SJCRH30 (cell line): Measurements from ENCODE around the gene CTSD. TPM values are rescaled to one million over a fixed set of nuclear protein-coding genes. Genes with fewer than 3 reads are reported as not detected.
A peak's percentile ranks its signal among the peaks of the same experiment; 100 is the strongest.

ENCODE experiments used
- DNase-seq, 2 experiments: peaks; one replicate each; pipeline ENCODE4 v3.0.0-alpha.2; 2015 to 2020
- H3K27ac ChIP-seq: fragments of 250-450 bp; sonication (Bioruptor Pico); 2 replicates; pipeline ENCODE4 v1.5.1; 2020; ENCODE audit warnings: mild to moderate bottlenecking, moderate library complexity
- H3K27me3 ChIP-seq: fragments of 250-450 bp; sonication (Bioruptor Pico); 2 replicates; pipeline ENCODE4 v1.5.1; 2020; ENCODE audit warnings: mild to moderate bottlenecking, moderate library complexity
- H3K36me3 ChIP-seq: fragments of 250-450 bp; sonication (Bioruptor Pico); 2 replicates; pipeline ENCODE4 v1.5.1; 2020; ENCODE audit warnings: mild to moderate bottlenecking, moderate library complexity
- H3K4me1 ChIP-seq: fragments of 250-450 bp; sonication (Bioruptor Pico); 2 replicates; pipeline ENCODE4 v1.5.1; 2020; ENCODE audit warnings: mild to moderate bottlenecking, moderate library complexity
- H3K4me3 ChIP-seq: fragments of 250-450 bp; sonication (Bioruptor Pico); 2 replicates; pipeline ENCODE4 v1.5.1; 2020; ENCODE audit warnings: mild to moderate bottlenecking, moderate library complexity
- H3K9me3 ChIP-seq: fragments of 250-450 bp; sonication (Bioruptor Pico); replicated peaks from 2 replicates; pipeline ENCODE4 v1.5.1; 2020; ENCODE audit warnings: mild to moderate bottlenecking, moderate library complexity
- total RNA-seq: library from RNA; depleted of rRNA; stranded (reverse); fragments of >200 nt; shearing (Covaris generic); gene quantifications from 2 replicates; pipeline ENCODE4 v1.2.3, GENCODE V29; 2014

The CTSD gene
- total RNA-seq, 1 experiment from 2014 or later: 70.2 TPM

DNA sequence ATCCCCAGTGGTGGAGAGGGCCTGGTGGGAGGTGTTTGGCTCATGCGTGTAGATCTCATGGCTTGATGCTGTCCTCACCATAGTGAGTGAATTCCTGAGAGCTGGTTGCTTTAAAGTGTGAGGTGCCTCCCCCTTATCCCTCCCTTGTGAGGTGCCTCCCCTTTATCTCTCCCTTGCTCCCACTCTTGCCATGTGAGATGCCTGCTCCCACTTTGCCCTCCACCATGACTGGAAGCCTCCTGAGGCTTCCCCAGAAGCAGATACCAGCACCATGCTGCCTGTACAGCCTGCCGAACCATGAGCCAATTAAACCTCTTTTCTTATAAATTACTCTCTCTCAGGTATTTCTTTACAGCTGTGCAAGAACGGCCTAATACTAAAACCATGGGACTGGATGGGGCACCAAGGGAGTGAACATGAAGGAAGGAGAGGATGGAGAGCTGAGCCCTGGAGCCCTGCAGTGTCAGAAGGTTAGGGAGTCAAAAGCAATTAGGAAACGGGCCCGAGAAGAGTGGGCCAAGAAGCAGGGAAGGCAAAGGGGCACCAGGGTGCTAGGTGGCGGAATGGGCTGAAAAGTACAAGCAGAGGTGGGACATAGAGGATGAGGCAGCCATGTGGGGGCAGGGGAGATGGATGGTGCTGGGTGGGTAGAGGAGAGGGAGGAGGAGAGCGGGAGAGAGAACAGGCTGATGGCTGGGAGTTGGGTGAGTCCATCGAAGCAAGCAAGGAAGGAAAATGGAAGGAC is 22.8 kb downstream of the CTSD start:
- Histone ChIP-seq H3K27me3 (no peaks in the 10 kb centered on the region), H3K4me1 (no peaks in the 10 kb centered on the region), H3K27ac (no peak overlapping the region), H3K36me3 (no peaks in the 10 kb centered on the region), H3K4me3 (no peak overlapping the region), H3K9me3 (no peaks in the 10 kb centered on the region; the same call in 1 of the 2 replicates)
- no peak for DNase-seq

DNA sequence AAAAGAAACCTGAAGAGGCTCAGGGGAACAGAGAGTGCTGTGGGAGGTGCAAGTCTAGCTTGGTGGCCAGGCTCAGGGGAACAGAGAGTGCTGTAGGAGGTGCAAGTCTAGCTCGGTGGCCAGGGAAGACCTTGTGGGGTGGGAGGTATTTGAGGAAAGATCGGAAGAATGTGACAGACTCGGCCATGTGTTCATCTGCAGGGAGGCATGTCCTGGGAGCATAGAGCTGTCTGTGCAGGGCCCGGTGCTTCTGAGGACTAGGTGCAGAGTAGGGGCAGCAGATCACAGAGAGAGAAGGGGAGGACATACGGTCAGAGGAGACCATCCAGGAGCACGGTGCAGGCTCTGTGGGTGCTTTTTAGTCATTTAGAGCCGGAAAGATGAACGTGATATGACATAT is 24.2 kb downstream of the CTSD start:
- DNase-seq: no peak
- H3K36me3 ChIP-seq: no peaks in the 10 kb centered on the region
- H3K4me3 ChIP-seq: no peak overlapping the region
- no peak overlapping the region for H3K27ac ChIP-seq
- no peaks in the 10 kb centered on the region; the same call in 1 of the 2 replicates for H3K9me3 ChIP-seq
- H3K4me1 ChIP-seq: no peaks in the 10 kb centered on the region
- H3K27me3 ChIP-seq: no peaks in the 10 kb centered on the region

DNA sequence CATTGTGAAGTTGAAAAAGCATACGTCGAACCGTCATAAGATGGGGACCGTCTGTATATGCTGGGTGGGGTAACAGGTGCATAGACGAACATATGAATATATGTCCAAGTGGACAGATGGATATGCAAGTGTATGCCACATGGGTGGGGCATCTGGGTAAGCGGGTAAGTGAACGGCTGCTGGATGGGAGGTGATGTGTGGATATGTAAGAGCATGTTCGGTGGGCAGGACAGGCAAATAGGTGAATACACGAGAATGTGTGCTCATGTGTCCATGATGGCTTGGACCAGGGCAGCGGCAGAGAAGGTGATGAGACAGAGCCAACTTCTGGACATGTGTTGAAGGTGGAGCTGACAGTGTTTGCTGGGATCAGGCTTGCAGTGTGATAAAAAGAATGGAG is 25.3 kb downstream of the CTSD start:
- H3K4me3 ChIP-seq: no peak overlapping the region
- DNase-seq: no peak
- no peak overlapping the region for H3K27ac ChIP-seq
- H3K27me3 ChIP-seq: no peaks in the 10 kb centered on the region
- H3K36me3 ChIP-seq: no peaks in the 10 kb centered on the region
- H3K4me1 ChIP-seq: no peaks in the 10 kb centered on the region
- no peaks in the 10 kb centered on the region; the same call in 1 of the 2 replicates for H3K9me3 ChIP-seq

DNA sequence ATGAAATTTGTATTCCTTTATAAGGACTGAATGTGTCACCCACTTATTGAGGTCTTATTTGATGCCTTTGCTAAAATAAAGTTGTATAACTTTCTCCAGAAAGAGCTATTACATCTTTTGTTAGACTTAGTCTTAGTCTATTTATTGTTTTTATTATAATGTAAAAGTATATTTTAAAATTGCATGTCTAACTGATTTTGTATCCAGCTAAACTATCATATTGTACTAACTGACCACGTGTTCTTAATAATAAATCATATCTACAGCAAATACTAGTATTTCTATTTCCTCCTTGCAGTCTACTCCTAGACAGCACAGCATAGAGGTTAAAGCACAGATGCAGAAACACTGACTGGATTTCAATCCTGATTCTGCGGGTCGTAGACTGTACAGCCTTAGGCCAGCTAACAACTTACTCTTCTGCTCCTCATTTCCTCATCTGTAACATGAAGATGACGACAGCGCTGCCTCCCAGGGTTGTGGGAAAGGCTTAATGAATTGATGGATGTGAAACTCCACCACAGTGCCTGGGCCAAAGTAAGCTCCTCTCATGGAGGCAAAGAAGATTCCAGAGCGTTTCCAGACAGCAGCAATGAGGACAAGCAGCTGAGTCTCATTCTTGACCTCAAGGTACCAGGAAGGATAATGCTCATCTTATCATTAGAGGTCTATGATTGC is 26.5 kb downstream of the CTSD start:
- DNase-seq: no peak
- H3K27ac ChIP-seq: no peak overlapping the region
- no peaks in the 10 kb centered on the region for H3K27me3 ChIP-seq
- no peaks in the 10 kb centered on the region; the same call in 1 of the 2 replicates for H3K9me3 ChIP-seq
- no peaks in the 10 kb centered on the region for H3K36me3 ChIP-seq
- no peak overlapping the region for H3K4me3 ChIP-seq
- H3K4me1 ChIP-seq: no peaks in the 10 kb centered on the region

DNA sequence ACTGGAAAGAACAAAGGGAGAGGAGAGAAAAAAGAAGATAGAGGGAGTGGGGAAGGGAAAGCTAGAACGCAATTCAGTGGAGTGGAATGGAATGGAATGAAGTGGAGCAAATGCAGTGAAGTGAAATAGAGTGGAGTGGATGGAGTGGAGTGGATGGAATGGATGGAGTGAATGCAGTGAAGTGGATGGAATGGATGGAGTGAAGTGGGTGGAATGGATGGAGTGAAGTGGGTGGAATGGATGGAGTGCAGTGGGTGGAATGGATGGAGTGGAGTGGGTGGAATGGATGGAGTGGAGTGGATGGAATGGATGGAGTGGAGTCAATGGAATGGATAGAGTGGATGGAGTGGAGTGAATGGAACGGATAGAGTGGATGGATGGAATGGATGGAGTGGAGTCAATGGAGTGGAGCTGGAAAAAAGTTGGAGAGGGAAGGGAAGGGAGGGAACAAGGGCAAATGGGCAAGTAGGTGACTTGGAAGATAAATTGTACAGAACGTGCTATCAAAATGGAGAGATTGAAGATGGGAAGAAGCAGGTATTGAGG is 27.2 kb downstream of the CTSD start:
- Histone ChIP-seq H3K27me3 (no peaks in the 10 kb centered on the region), H3K9me3 (no peaks in the 10 kb centered on the region; the same call in 1 of the 2 replicates), H3K4me1 (no peaks in the 10 kb centered on the region), H3K36me3 (no peaks in the 10 kb centered on the region), H3K4me3 (no peak overlapping the region), H3K27ac (no peak overlapping the region)
- DNase-seq: peak in 1 of 2 experiments; percentile 24

DNA sequence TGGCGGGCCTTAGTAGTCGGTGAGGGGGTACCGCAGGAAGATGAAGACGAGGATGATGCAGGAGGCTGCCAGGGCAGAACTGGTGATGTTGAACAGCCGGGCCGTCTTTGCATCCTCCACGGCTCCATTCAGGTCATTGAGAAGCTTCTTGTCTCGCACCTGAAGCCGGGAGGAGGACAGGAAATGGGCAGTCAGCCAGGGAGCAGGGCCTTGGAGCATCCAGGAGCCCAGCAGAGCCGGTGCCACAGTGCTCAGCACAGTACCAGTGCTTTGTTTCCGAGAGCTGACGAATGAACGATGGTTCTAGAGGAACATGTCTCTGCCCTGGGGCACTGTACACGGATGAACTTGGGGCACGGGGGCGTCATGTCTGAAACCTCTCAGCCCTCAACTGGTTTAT is 28.5 kb downstream of the CTSD start:
- no peak overlapping the region for H3K4me3 ChIP-seq
- no peaks in the 10 kb centered on the region for H3K27me3 ChIP-seq
- H3K36me3 ChIP-seq: no peaks in the 10 kb centered on the region
- H3K27ac ChIP-seq: no peak overlapping the region
- DNase-seq: no peak
- H3K9me3 ChIP-seq: no peaks in the 10 kb centered on the region; the same call in 1 of the 2 replicates
- peaks cover 4% of the 10 kb centered on the region; the same call in 1 of the 2 replicates for H3K4me1 ChIP-seq

DNA sequence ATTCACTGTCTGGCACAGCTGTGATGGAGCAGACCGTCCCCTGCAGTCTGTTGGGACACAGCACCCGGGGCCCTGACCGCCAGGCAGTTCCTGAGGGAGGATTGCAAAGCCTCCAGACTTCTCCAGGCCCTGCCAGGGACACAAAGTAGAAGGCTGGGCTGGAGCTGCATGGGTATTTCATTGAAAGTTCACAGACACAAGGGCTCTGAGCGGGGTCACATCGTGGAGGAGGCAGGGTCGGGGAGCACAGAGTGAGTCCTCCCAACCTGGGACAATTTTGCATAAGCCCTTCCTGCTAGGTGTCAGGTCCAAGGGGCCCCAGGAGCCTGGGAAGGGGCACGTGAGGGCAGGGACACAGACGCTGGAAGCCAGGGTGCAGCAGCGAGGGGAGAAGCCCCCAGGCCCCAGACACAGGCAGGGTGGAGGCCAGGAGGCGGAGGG is 29.1 kb downstream of the CTSD start:
- no peaks in the 10 kb centered on the region; the same call in 1 of the 2 replicates for H3K9me3 ChIP-seq
- no peak overlapping the region for H3K27ac ChIP-seq
- H3K36me3 ChIP-seq: no peaks in the 10 kb centered on the region
- peaks cover 8% of the 10 kb centered on the region; the same call in 1 of the 2 replicates for H3K4me1 ChIP-seq
- no peak for DNase-seq
- no peaks in the 10 kb centered on the region for H3K27me3 ChIP-seq
- no peak overlapping the region for H3K4me3 ChIP-seq

DNA sequence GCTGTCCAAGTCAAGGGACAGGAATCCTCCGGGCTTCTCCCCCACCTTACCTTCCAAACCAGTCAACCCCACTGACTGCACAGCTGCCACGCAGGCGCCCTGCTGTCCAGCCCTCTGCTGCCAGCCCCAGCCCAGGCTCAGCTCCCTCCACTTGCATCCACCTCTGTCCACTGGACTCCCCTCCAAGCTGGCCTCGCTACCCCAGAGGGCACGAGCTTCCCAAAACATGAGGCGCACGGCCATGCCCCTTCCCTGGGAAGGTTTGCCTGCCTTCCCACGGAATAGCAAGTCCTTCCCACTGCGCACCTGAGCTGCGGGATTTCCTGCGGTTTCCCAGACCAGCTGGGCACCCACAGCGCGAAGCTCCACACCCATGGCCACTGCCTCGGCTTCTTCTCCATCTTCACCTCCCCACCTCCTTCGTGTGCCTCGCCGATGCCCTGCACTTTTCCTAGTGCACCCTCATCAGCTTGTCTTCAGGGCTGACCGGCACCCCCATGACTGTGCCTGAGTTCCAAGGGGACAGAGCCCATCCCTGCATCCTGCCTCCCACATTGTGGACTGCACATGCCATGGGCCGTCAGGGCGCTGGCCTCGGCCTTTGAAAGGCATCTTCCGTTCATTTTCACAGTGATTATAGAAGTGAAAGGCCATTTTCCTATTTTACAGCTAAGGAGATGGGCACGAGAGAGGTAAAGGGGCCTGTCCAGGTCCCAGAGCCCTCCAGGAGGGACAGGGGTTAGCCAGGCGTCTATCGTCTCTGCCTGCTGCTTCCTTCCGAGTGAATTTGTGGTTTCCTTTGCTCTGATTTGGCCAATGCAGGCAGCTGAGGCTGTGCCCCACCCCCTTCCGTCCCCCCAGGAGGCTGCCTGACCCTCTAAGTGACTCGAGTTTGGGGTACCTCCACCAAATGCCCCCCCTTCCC is 29.7 kb downstream of the CTSD start:
- Histone ChIP-seq H3K27ac (no peak overlapping the region), H3K36me3 (no peaks in the 10 kb centered on the region), H3K27me3 (no peaks in the 10 kb centered on the region), H3K4me1 (peaks cover 8% of the 10 kb centered on the region; the same call in 1 of the 2 replicates), H3K4me3 (no peak overlapping the region), H3K9me3 (no peaks in the 10 kb centered on the region; the same call in 1 of the 2 replicates)
- DNase-seq: no peak

DNA sequence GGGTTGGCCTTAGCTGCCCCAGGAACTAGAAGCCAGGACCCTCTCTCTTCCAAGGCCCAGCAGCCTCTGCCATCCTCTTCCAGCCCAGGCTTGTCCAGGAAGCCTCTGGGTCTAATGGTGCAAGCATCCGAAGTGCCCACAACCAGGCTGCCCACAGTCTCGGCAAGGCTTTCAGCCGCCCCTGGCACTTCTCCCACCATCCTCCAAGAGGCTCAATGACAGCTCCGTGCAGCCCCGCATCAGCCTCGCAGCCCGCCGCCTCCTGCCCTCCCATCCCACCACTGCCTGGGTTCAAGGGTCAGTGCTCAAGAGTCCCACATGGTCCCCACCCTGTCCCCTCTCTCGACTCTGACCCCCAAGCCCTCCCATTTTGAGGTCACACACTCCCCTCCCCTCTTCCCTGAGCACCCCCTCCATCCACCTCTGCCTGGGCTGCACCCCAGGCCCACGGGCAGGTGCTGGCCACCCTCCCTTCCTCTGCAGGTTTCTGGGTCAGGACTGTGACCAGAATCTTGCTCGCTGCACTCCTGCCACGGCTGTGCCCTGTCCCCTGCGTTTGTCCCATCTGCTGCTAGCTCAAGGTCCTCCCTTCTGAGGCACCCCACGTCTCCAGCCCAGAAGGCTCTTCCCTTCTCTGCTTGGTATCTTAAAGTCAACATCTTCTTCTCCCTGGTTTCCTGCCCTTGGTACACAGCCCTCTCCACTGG is 30.6 kb downstream of the CTSD start:
- no peak overlapping the region for H3K27ac ChIP-seq
- no peaks in the 10 kb centered on the region; the same call in 1 of the 2 replicates for H3K9me3 ChIP-seq
- no peak for DNase-seq
- no peaks in the 10 kb centered on the region for H3K36me3 ChIP-seq
- peaks cover 8% of the 10 kb centered on the region; the same call in 1 of the 2 replicates for H3K4me1 ChIP-seq
- H3K27me3 ChIP-seq: no peaks in the 10 kb centered on the region
- no peak overlapping the region for H3K4me3 ChIP-seq

DNA sequence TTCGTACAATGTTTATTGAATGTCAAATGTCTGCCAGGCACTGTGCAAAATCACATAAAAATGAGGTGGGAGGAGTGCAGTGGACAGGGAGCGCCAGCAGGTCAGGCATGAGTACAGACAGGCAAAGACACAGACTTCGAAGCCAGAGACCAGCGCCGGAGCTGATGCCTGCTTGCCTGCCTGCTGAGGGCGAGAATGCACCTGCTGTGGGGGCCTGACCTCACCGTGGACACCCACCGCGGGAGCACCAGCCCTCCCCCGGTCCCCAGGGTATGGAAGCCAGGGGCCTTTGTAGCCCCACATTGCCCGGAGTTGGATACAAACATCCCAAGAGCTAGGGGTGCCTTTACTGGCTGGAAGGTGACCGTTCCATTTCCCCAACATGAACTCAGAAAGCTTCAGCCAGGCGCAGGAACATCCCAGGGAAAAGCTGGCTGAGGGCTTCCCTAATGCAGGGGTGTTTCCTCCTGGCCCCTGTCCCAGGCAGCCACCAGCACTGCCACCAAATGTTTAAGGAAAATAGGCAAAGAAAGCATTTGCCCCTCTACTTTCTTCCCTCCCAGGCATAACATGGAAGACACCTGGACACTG is 31.2 kb downstream of the CTSD start:
- no peak overlapping the region for H3K4me3 ChIP-seq
- DNase-seq: no peak
- no peak overlapping the region for H3K27ac ChIP-seq
- H3K27me3 ChIP-seq: no peaks in the 10 kb centered on the region
- H3K4me1 ChIP-seq: peaks cover 8% of the 10 kb centered on the region; the same call in 1 of the 2 replicates
- H3K9me3 ChIP-seq: no peaks in the 10 kb centered on the region; the same call in 1 of the 2 replicates
- H3K36me3 ChIP-seq: no peaks in the 10 kb centered on the region

DNA sequence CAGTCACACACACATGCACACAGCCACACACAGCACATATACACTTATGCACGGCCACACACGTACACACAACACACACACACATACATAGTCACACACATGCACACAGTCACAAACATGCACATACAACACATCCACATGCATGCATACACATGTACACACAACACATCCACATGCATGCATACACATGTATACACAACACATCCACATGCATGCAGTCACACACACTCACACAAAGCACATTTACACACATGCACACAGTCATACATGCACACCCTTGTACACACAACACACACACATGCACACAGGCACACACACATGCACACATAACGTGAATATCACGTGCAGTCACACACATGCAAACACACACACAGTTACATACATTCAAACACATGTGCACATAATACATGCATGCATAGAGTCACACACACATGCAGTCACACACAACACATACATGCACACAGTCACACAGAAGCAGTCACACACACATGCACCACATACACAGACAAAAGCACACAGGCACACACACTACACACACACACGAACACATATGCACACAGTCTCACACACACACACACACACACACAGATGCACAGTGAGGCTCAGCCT is 32.2 kb downstream of the CTSD start:
- no peaks in the 10 kb centered on the region for H3K36me3 ChIP-seq
- no peak overlapping the region for H3K27ac ChIP-seq
- H3K4me1 ChIP-seq: peaks cover 8% of the 10 kb centered on the region; the same call in 1 of the 2 replicates
- H3K4me3 ChIP-seq: no peak overlapping the region
- no peaks in the 10 kb centered on the region for H3K27me3 ChIP-seq
- DNase-seq: no peak
- H3K9me3 ChIP-seq: no peaks in the 10 kb centered on the region; the same call in 1 of the 2 replicates

DNA sequence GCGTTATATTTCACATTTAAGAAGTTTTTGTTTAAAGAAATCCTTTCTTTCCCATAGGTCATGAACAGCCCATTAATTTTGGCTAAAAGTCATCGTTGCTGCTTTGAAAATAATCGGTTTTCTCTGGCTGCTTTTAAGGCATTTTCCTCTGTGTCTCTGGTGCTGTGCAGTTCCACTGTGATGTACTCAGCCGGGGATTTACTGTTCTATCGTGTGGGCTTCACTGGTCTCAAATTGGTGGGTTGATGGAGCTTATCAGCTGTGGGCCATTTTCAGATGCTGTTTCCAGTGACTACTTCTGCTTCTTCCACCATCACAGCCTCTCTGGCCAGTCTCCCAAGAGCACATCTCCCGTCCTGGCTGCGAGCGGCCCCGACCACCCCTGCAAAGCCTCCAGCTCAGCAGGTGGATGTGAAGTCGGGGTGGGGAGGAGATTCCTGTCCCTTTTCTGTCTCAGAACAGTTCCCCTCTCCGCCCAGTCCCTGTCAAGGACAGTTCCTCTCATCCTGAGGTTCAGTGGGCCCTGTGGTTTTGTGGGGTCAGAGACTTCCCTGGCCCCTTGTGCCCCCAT is 33.6 kb downstream of the CTSD start:
- H3K9me3 ChIP-seq: no peaks in the 10 kb centered on the region
- no peaks in the 10 kb centered on the region for H3K27me3 ChIP-seq
- no peak overlapping the region for H3K4me3 ChIP-seq
- no peak for DNase-seq
- peaks cover 8% of the 10 kb centered on the region; the same call in 1 of the 2 replicates for H3K4me1 ChIP-seq
- H3K36me3 ChIP-seq: no peaks in the 10 kb centered on the region
- no peak overlapping the region for H3K27ac ChIP-seq

DNA sequence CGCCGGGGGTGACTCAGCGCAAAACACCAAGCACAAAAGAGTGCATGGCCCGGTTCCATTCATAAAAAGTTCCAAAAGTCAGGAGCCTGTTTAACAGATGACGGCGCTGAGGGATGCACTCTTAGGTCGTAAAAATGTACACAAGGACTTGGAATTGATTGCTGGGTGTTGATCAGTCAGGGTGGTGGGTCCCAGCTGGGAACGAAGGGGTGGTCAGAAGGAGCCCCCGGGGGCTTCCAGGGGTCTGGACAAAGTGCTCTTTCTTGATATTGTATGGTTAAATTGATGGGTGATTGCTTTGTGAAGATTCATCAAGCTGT is 34.1 kb downstream of the CTSD start:
- Histone ChIP-seq H3K36me3 (no peaks in the 10 kb centered on the region), H3K4me1 (peaks cover 8% of the 10 kb centered on the region; the same call in 1 of the 2 replicates), H3K9me3 (no peaks in the 10 kb centered on the region), H3K4me3 (no peak overlapping the region), H3K27ac (no peak overlapping the region), H3K27me3 (no peaks in the 10 kb centered on the region)
- no peak for DNase-seq
